Common myeloid progenitor, CD34-positive (primary cell): ENCODE data around the gene TMC1.
"Not testable (repeated sequence)": the region's sequence is repeated elsewhere in the genome, so short reads cannot be mapped to it uniquely, and the experiment has no call there.

Source experiments
- CTCF ChIA-PET: fragments of 350-600 bp; sonication (Branson Sonifier 250); formaldehyde crosslinking; loops from one replicate; lab custom pipeline; 2021; ENCODE audit warnings: antibody characterized with exemption; lab: Charles Lee
- POLR2A ChIA-PET: fragments of 350-600 bp; sonication (Branson Sonifier 250); formaldehyde crosslinking; loops from one replicate; lab custom pipeline; 2021; ENCODE audit warnings: antibody characterized with exemption; lab: Charles Lee
- DNase-seq, 3 donors: peaks; one replicate each; pipeline versions ENCODE4 v3.0.0 to v3.0.0-alpha.2; 2013
- H3K27ac ChIP-seq, 2 experiments: 1 replicate in 1 of 2; 2 replicates in 1 of 2; pipeline ENCODE4 v1.7.0; 2013; ENCODE audit warnings: inconsistent platforms in 2 of 2, low read length in 2 of 2, mild to moderate bottlenecking in 2 of 2, low read depth in 1 of 2, moderate library complexity in 1 of 2; ENCODE audit not compliant: severe bottlenecking in 2 of 2, insufficient read depth in 1 of 2, poor library complexity in 1 of 2
- H3K27me3 ChIP-seq, 5 experiments: replicated peaks in 2 of 5; 1 replicate in 3 of 5; 2 replicates in 2 of 5; pipeline versions ENCODE4 v1.6.1 to v1.7.0; 2013; ENCODE audit warnings: low read length in 4 of 5, mild to moderate bottlenecking in 2 of 5, moderate library complexity in 2 of 5, inconsistent platforms in 1 of 5; ENCODE audit not compliant: insufficient read depth in 5 of 5, control insufficient read depth in 4 of 5
- H3K36me3 ChIP-seq, 4 experiments: 1 replicate in 2 of 4; 2 replicates in 2 of 4; pipeline versions ENCODE4 v1.6.1 to v1.7.0; 2013; ENCODE audit warnings: low read length in 3 of 4, control low read depth in 1 of 4, mild to moderate bottlenecking in 1 of 4; ENCODE audit not compliant: control insufficient read depth in 4 of 4, insufficient read depth in 4 of 4
- H3K4me1 ChIP-seq, 4 experiments: 1 replicate in 3 of 4; 2 replicates in 1 of 4; pipeline versions ENCODE4 v1.6.1 to v1.7.1; 2013; ENCODE audit warnings: low read length in 3 of 4, mild to moderate bottlenecking in 3 of 4, control low read depth in 1 of 4, inconsistent platforms in 1 of 4, moderate library complexity in 1 of 4; ENCODE audit not compliant: control insufficient read depth in 4 of 4, insufficient read depth in 4 of 4; ENCODE audit errors: control extremely low read depth in 1 of 4
- H3K4me3 ChIP-seq, 7 experiments: 1 replicate in 4 of 7; 2 replicates in 3 of 7; pipeline versions ENCODE4 v1.5.1 to v1.7.0; 2013; ENCODE audit warnings: mild to moderate bottlenecking in 7 of 7, low read length in 6 of 7, moderate library complexity in 6 of 7, inconsistent platforms in 2 of 7, low read depth in 2 of 7, control low read depth in 1 of 7; ENCODE audit not compliant: insufficient read depth in 4 of 7, control insufficient read depth in 1 of 7; ENCODE audit errors: extremely low read depth in 1 of 7
- H3K9me3 ChIP-seq, 5 experiments: 1 replicate in 4 of 5; 2 replicates in 1 of 5; pipeline versions ENCODE4 v1.6.1 to v1.7.1; 2013; ENCODE audit warnings: low read length in 4 of 5, mild to moderate bottlenecking in 2 of 5, inconsistent platforms in 1 of 5, low read depth in 1 of 5, moderate library complexity in 1 of 5; ENCODE audit not compliant: control insufficient read depth in 4 of 5, insufficient read depth in 2 of 5; ENCODE audit errors: control extremely low read depth in 1 of 5
- WGBS: methylation state at CpG from one replicate; pipeline ENCODE4 v1.1.5; 2013; ENCODE audit not compliant: insufficient coverage; 5-methylcytosine and 5-hydroxymethylcytosine counted together

Gene TMC1

DNA sequence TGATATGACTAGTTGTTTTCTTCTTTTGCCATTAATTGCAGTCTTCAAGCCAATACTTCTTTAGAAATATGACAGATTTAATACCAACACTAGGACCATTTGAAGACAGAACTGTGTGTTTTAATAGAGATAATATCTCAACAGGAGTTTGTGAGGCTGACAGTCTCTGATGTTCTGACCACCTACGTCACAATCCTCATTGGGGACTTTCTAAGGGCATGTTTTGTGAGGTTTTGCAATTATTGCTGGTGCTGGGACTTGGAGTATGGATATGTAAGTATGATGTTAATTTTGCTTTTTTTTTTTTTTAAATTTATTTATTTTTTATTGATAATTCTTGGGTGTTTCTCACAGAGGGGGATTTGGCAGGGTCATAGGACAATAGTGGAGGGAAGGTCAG is 283.8 kb downstream of the TMC1 start:
- Histone ChIP-seq H3K9me3 (no peaks in the 10 kb centered on the region), H3K27ac (no peak overlapping the region), H3K36me3 (no peaks in the 10 kb centered on the region), H3K4me3 (no peak overlapping the region), H3K27me3 (no peaks in the 10 kb centered on the region), H3K4me1 (no peaks in the 10 kb centered on the region)
- no peak for DNase-seq
- POLR2A ChIA-PET, result no interaction called here
- CTCF ChIA-PET, result no interaction called here
- WGBS, result 100% methylated on average over 1 of the region's 1 CpG

- H3K4me3 ChIP-seq, H3K27ac ChIP-seq, CTCF ChIA-PET, DNase-seq, H3K9me3 ChIP-seq, H3K36me3 ChIP-seq, H3K4me1 ChIP-seq, POLR2A ChIA-PET, H3K27me3 ChIP-seq: not testable (repeated sequence)
- WGBS, result 100% methylated on average over 6 of the region's 35 CpGs
Measured at GRCh38 chr9:72806313-72806809, 285.0 kb downstream of the TMC1 start.

DNA sequence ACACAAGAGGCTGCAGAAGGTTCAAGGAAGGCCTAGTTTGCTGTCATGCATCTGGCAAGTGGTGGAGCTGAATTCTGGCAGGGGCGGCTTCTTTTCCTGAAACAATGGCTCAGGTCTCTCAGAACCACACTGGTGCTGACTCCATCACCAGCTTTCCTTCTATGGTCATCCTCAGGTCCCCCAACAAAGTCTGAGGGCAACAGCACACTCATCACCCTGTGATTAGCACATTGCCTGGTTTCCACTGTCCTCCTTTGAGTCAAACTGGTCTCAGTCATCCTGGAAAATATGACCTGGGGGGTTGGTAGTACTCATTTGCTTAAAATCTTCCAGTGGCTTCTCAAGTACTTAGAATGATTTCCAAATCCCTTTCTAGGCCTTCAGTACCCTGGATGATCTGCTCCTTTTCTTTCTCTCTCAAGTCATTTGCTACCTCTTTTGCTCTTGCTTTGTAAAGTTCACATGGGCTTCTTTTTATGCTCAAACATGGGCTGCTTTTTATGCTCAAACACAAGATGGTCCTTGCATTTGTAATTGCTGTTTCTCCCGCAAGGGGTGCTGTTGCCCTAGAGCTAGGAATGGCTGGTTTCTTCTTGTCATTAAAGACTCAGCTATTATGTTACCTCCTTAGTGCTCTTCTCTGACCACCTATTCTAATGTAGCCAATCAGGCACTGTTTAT is 286.5 kb downstream of the TMC1 start:
- ChIA-PET CTCF (no interaction called here), POLR2A (no interaction called here)
- no peaks in the 10 kb centered on the region for H3K27me3 ChIP-seq
- H3K4me3 ChIP-seq, result no peak overlapping the region
- no peak for DNase-seq
- H3K9me3 ChIP-seq, result no peaks in the 10 kb centered on the region
- WGBS, result 94% methylated on average over 2 of the region's 2 CpGs
- H3K36me3 ChIP-seq, result no peaks in the 10 kb centered on the region
- no peak overlapping the region for H3K27ac ChIP-seq
- H3K4me1 ChIP-seq, result no peaks in the 10 kb centered on the region

DNA sequence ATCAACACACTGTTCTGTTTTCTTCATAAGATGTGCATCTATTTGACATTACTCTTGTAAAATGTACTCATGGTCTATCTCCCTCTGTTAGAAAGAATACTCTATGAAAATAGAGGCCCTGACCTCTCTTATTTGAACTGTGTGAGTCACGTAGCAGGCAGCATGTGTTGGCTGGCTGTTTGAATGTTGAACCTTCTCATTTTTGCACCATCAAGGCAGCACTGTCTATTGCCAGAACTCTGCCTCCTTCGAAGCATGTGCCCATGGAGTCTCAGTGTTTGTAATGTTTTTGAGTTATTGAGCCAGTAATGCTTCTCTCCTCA is 287.0 kb downstream of the TMC1 start:
- ChIA-PET POLR2A (no interaction called here), CTCF (no interaction called here)
- 100% methylated on average over 1 of the region's 2 CpGs for WGBS
- Histone ChIP-seq H3K27me3 (no peaks in the 10 kb centered on the region), H3K9me3 (no peaks in the 10 kb centered on the region), H3K36me3 (no peaks in the 10 kb centered on the region), H3K4me1 (no peaks in the 10 kb centered on the region), H3K27ac (no peak overlapping the region), H3K4me3 (no peak overlapping the region)
- no peak for DNase-seq

- CTCF ChIA-PET, result interaction anchor here (1.3 kb wide), 1 partner anchor 13 kb away, joined by 3 read pairs; no protein-coding TSS in a partner anchor
Measured at GRCh38 chr9:72809586-72809985, 288.2 kb downstream of the TMC1 start.

GRCh38 chr9:72812559-72813111 is 291.2 kb downstream of the TMC1 start:
- H3K9me3 ChIP-seq, result no peaks in the 10 kb centered on the region
- no peak overlapping the region for H3K27ac ChIP-seq
- H3K4me1 ChIP-seq, result no peaks in the 10 kb centered on the region
- H3K36me3 ChIP-seq, result no peaks in the 10 kb centered on the region
- DNase-seq, result no peak
- WGBS, result 100% methylated on average over 2 of the region's 2 CpGs
- ChIA-PET POLR2A (no interaction called here), CTCF (no interaction called here)
- no peaks in the 10 kb centered on the region for H3K27me3 ChIP-seq
- no peak overlapping the region for H3K4me3 ChIP-seq

More at GRCh38 chr9:72809586-72809985, 288.2 kb downstream of the TMC1 start:
- POLR2A ChIA-PET, result no interaction called here
- Histone ChIP-seq H3K4me3 (no peak overlapping the region), H3K4me1 (no peaks in the 10 kb centered on the region), H3K36me3 (no peaks in the 10 kb centered on the region), H3K9me3 (no peaks in the 10 kb centered on the region), H3K27ac (no peak overlapping the region), H3K27me3 (no peaks in the 10 kb centered on the region)
- 96% methylated on average over 2 of the region's 3 CpGs for WGBS
- no peak for DNase-seq

DNA sequence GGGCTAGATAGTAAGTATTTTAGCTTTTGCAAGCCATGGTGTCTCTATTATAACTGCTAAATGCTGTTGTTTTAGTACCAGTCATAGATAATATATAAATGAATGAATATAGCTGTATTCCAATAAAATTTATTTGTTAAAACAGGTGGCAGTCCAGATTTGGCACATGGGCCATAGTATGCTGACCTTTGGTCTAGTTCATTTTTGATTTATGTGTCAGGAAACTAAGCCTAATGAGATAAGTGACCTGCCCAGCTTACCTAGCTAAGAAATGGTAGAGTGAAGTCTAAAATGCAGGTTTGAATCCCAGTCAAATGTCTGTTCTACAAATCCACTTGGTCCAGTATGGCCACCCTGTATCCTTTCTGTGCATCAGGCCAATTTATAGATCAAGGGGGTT is 292.1 kb downstream of the TMC1 start:
- H3K36me3 ChIP-seq, result no peaks in the 10 kb centered on the region
- H3K9me3 ChIP-seq, result no peaks in the 10 kb centered on the region
- ChIA-PET POLR2A (no interaction called here), CTCF (interaction anchor here (0.8 to 1.0 kb wide), 2 partner anchors 9 to 492 kb away, joined by 3 read pairs; no protein-coding TSS in a partner anchor)
- DNase-seq, result no peak
- H3K27ac ChIP-seq, result no peak overlapping the region
- no peaks in the 10 kb centered on the region for H3K27me3 ChIP-seq
- H3K4me1 ChIP-seq, result no peaks in the 10 kb centered on the region
- H3K4me3 ChIP-seq, result no peak overlapping the region
